Type B pancreatic cell (in vitro differentiated cells): ENCODE results near the gene SUCO. TPM values are rescaled to one million over a fixed set of nuclear protein-coding genes. Genes with fewer than 3 reads are reported as not detected.

Source experiments
- DNase-seq: peaks from one replicate; pipeline ENCODE4 v3.0.0; 2021; ENCODE audit warnings: mixed read lengths; ENCODE audit not compliant: unreplicated experiment; ENCODE audit errors: extremely low spot score
- H3K27ac Mint-ChIP-seq: 2 replicates; pipeline ENCODE4 v1.8.0; 2021; ENCODE audit warnings: mild to moderate bottlenecking, mixed read lengths
- H3K27me3 Mint-ChIP-seq: 2 replicates; pipeline ENCODE4 v1.8.0; 2021; ENCODE audit warnings: mixed read lengths
- H3K36me3 Mint-ChIP-seq: 2 replicates; pipeline ENCODE4 v1.8.0; 2021; ENCODE audit warnings: mixed read lengths
- H3K4me1 Mint-ChIP-seq: one replicate; pipeline ENCODE4 v1.8.0; 2021; ENCODE audit warnings: mixed read lengths; ENCODE audit not compliant: unreplicated experiment
- H3K4me3 Mint-ChIP-seq: 2 replicates; pipeline ENCODE4 v1.8.0; 2021; ENCODE audit warnings: mild to moderate bottlenecking, mixed read lengths
- H3K9me3 Mint-ChIP-seq: 2 replicates; pipeline ENCODE4 v1.8.0; 2021; ENCODE audit warnings: mixed read lengths
- total RNA-seq: library from RNA; stranded (reverse); gene quantifications from 2 replicates; pipeline ENCODE4 v1.2.1, GENCODE V29; 2021; ENCODE audit warnings: low replicate concordance
- TF ChIP-seq, protein P1 (sequence below): fragments of 200-600 bp; sonication (generic); conservative IDR thresholded peaks from 2 replicates; pipeline ENCODE4 v1.5.0; 2021; ENCODE audit warnings: antibody characterized with exemption, mild to moderate bottlenecking

Gene SUCO
- total RNA-seq, 1 donor from 2014 or later: 88.3 TPM

GRCh38 chr1:172517081-172517480 is 15.9 kb upstream of the SUCO start:
- Mint-ChIP-seq H3K27me3 (no peaks in the 10 kb centered on the region), H3K36me3 (no peaks in the 10 kb centered on the region), H3K4me3 (no peak overlapping the region), H3K4me1 (peaks cover 7% of the 10 kb centered on the region), H3K9me3 (peaks cover 4% of the 10 kb centered on the region), H3K27ac (no peak overlapping the region)
- DNase-seq: no peak
- TF ChIP-seq, protein P1, sequence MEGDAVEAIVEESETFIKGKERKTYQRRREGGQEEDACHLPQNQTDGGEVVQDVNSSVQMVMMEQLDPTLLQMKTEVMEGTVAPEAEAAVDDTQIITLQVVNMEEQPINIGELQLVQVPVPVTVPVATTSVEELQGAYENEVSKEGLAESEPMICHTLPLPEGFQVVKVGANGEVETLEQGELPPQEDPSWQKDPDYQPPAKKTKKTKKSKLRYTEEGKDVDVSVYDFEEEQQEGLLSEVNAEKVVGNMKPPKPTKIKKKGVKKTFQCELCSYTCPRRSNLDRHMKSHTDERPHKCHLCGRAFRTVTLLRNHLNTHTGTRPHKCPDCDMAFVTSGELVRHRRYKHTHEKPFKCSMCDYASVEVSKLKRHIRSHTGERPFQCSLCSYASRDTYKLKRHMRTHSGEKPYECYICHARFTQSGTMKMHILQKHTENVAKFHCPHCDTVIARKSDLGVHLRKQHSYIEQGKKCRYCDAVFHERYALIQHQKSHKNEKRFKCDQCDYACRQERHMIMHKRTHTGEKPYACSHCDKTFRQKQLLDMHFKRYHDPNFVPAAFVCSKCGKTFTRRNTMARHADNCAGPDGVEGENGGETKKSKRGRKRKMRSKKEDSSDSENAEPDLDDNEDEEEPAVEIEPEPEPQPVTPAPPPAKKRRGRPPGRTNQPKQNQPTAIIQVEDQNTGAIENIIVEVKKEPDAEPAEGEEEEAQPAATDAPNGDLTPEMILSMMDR: no peak

- H3K27me3 Mint-ChIP-seq: no peaks in the 10 kb centered on the region
- H3K4me3 Mint-ChIP-seq: no peak overlapping the region
- no peak overlapping the region for H3K27ac Mint-ChIP-seq
- H3K4me1 Mint-ChIP-seq: peaks cover 7% of the 10 kb centered on the region
- no peaks in the 10 kb centered on the region for H3K36me3 Mint-ChIP-seq
- no peak for DNase-seq
- TF ChIP-seq, protein P1: no peak
- peaks cover 4% of the 10 kb centered on the region for H3K9me3 Mint-ChIP-seq
Measured at GRCh38 chr1:172517545-172517944, 15.4 kb upstream of the SUCO start.

GRCh38 chr1:172529304-172529703 is 3.6 kb upstream of the SUCO start:
- TF ChIP-seq, protein P1: no peak
- H3K4me1 Mint-ChIP-seq: peaks cover 12% of the 10 kb centered on the region
- H3K27me3 Mint-ChIP-seq: no peaks in the 10 kb centered on the region
- no peaks in the 10 kb centered on the region for H3K9me3 Mint-ChIP-seq
- no peak overlapping the region for H3K27ac Mint-ChIP-seq
- no peak overlapping the region for H3K4me3 Mint-ChIP-seq
- no peak for DNase-seq
- H3K36me3 Mint-ChIP-seq: no peaks in the 10 kb centered on the region

DNA sequence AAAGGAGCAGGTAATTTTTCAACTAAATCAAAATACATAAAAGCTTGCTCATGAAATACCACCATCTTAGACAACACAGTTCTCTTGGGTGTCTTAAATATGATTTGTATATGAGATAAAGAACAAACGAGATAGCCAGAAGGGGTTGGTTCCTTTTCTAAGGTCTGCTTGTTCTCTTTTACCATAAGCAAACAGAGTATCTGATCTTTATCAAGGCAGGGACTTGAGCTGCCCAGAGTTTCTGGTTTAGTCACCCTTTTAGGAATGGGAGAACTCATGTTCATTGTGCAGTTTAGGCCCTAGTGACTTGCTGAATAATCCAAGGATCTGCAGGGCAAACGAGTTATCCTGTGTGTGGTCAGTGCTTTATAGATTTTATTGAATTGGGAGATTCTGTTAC is 3.0 kb upstream of the SUCO start:
- Mint-ChIP-seq H3K4me1 (peaks cover 18% of the 10 kb centered on the region), H3K27me3 (no peaks in the 10 kb centered on the region), H3K27ac (no peak overlapping the region), H3K36me3 (no peaks in the 10 kb centered on the region), H3K9me3 (no peaks in the 10 kb centered on the region), H3K4me3 (no peak overlapping the region)
- no peak for DNase-seq
- TF ChIP-seq, protein P1: no peak

- no peaks in the 10 kb centered on the region for H3K36me3 Mint-ChIP-seq
- DNase-seq: no peak
- peaks cover 26% of the 10 kb centered on the region for H3K4me1 Mint-ChIP-seq
- TF ChIP-seq, protein P1: no peak
- no peaks in the 10 kb centered on the region for H3K27me3 Mint-ChIP-seq
- H3K9me3 Mint-ChIP-seq: no peaks in the 10 kb centered on the region
- peak overlapping the region; percentile 99 for H3K27ac Mint-ChIP-seq
- H3K4me3 Mint-ChIP-seq: peak overlapping the region; percentile 100
Measured at GRCh38 chr1:172531412-172532182, 1.4 kb upstream of the SUCO start.
